Gastroesophageal sphincter (tissue), 3 donors: ENCODE results near the gene PRADC1.

Source experiments
- EP300 ChIP-seq: sonication (generic); formaldehyde crosslinking; IDR thresholded peaks from one replicate; pipeline ENCODE4 v1.6.1; 2017; ENCODE audit warnings: antibody characterized with exemption, mild to moderate bottlenecking
- POLR2A ChIP-seq, 2 donors: fragments of 450-650 bp; IDR thresholded peaks; one replicate each; pipeline ENCODE4 v1.6.1; 2017; ENCODE audit warnings: antibody characterized with exemption in 2 of 2, mild to moderate bottlenecking in 2 of 2, moderate library complexity in 1 of 2
- POLR2AphosphoS5 ChIP-seq: sonication (generic); formaldehyde crosslinking; IDR thresholded peaks from one replicate; pipeline ENCODE4 v1.6.1; 2017; ENCODE audit warnings: antibody characterized with exemption
- TF ChIP-seq, protein P1 (sequence below), 4 experiments: fragments of 200-600 bp in 2 of 4; fragments of 450-650 bp in 2 of 4; sonication (generic) in 1 of 4; IDR thresholded peaks; one replicate each; pipeline ENCODE4 v1.5.1; 2017 to 2019; ENCODE audit warnings: antibody characterized with exemption in 4 of 4, mild to moderate bottlenecking in 2 of 4, moderate library complexity in 2 of 4

GRCh38 chr2:73212448-73213176 is 20.4 kb downstream of the PRADC1 start:
- TF ChIP-seq POLR2A (IDR thresholded peaks at IDR 0.05) (no peak), EP300 (no peak), POLR2AphosphoS5 (no peak)
- TF ChIP-seq, protein P1, sequence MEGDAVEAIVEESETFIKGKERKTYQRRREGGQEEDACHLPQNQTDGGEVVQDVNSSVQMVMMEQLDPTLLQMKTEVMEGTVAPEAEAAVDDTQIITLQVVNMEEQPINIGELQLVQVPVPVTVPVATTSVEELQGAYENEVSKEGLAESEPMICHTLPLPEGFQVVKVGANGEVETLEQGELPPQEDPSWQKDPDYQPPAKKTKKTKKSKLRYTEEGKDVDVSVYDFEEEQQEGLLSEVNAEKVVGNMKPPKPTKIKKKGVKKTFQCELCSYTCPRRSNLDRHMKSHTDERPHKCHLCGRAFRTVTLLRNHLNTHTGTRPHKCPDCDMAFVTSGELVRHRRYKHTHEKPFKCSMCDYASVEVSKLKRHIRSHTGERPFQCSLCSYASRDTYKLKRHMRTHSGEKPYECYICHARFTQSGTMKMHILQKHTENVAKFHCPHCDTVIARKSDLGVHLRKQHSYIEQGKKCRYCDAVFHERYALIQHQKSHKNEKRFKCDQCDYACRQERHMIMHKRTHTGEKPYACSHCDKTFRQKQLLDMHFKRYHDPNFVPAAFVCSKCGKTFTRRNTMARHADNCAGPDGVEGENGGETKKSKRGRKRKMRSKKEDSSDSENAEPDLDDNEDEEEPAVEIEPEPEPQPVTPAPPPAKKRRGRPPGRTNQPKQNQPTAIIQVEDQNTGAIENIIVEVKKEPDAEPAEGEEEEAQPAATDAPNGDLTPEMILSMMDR (IDR thresholded peaks at IDR 0.05): peak in 3 of 4 experiments; percentile 75 to 93 (median 78)
